HG03354 (cell line): ENCODE results near the gene GNB1L.

ENCODE experiments used
- ATAC-seq: cut with Tn5 transposase; IDR thresholded peaks from one replicate; pipeline ENCODE4 v1.9.1; 2021; ENCODE audit warnings: mild to moderate bottlenecking; ENCODE audit not compliant: unreplicated experiment, poor library complexity, severe bottlenecking

The GNB1L gene

GRCh38 chr22:19816372-19817119 lies 38.1 kb downstream of the GNB1L start:
- no peak for ATAC-seq

GRCh38 chr22:19815823-19816290 lies 38.8 kb downstream of the GNB1L start:
- no peak for ATAC-seq

- ATAC-seq: no peak
These were observed 39.4 kb downstream of the GNB1L start for GRCh38 chr22:19815093-19815822.

GRCh38 chr22:19814428-19814827 lies 40.2 kb downstream of the GNB1L start:
- no peak for ATAC-seq

- ATAC-seq: no peak
These were observed 41.8 kb downstream of the GNB1L start for GRCh38 chr22:19812910-19813309.

GRCh38 chr22:19811811-19812771 lies 42.6 kb downstream of the GNB1L start:
- no peak for ATAC-seq

- ATAC-seq: no peak
These were observed 43.5 kb downstream of the GNB1L start for GRCh38 chr22:19811211-19811621.

- ATAC-seq: no peak
These were observed 44.1 kb downstream of the GNB1L start for GRCh38 chr22:19810381-19811201.

- no peak for ATAC-seq
These were observed 44.9 kb downstream of the GNB1L start for GRCh38 chr22:19809741-19810140.

GRCh38 chr22:19808873-19809478 lies 45.7 kb downstream of the GNB1L start:
- no peak for ATAC-seq

- no peak for ATAC-seq
These were observed 46.5 kb downstream of the GNB1L start for GRCh38 chr22:19807914-19808872.

- ATAC-seq: no peak
These were observed 47.3 kb downstream of the GNB1L start for GRCh38 chr22:19807161-19807913.

- ATAC-seq: no peak
These were observed 48.2 kb downstream of the GNB1L start for GRCh38 chr22:19806213-19807160.

GRCh38 chr22:19805821-19806212 lies 48.9 kb downstream of the GNB1L start:
- ATAC-seq: no peak

GRCh38 chr22:19803736-19804267 lies 50.9 kb downstream of the GNB1L start:
- ATAC-seq: no peak
